Measurements from ENCODE around the gene OTOP3. TPM values are rescaled to one million over a fixed set of nuclear protein-coding genes. Genes with fewer than 3 reads are reported as not detected.

The OTOP3 gene
- total RNA-seq, 1 experiment from 2014 or later = not detected

DNA sequence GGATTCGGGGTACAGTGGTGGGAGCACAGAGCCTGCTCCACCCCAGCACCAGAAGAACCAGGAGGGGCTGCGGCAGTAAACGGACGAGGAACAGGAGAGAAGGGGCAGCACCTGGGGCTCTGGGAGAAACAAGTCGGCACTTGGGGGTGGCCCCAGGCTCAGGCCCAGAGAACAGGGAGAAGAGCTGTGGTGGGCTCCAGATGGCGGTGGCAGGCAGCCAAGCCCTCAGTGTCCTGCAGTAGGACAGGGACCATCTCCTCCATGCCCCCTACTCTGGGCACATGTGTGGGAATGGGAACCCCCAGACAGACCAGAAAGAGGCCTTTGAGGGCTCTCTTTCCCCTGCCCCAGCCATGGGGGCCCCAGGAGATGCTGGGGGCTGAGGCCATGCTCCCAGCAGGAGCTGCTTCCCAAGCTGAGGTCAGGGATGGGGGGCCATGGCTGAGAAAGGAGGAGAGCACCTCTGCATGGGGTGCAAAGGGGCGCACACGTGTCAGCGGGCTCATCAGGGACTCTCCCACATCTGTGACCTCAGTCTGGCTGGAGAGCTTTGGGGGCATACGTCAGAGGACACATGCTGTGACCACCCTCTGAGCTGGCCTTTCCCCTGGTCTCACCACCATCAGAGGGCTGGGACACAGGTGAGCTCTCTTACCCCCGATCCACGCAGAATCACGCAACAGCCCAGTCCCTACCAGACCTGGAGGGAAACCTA lies 19.4 kb upstream of the OTOP3 start (continued):
- TF ChIP-seq GTF2I (CRISPR knock-in tag; conservative IDR thresholded peaks at IDR 0.05) = no peak

DNA sequence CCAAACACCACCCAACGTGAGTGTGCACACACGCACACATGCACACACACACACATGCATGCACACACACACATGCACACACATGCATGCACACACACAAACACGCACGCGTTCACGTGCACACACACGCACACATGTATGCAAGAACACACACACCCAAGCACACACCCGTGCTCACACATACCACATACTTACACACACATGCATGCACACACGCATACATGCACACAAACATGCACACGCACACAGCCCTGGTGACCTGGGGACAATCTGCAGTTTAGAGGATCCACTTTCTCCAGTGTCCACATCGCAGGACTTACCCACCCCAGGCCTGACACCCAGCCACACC lies 18.9 kb upstream of the OTOP3 start:
- H3K4me3 Mint-ChIP-seq = no peak overlapping the region
- ATAC-seq (no peak), DNase-seq (ENCODE audit: low spot score) (no peak)
- no peak for TF ChIP-seq NR1H2 (CRISPR knock-in tag; IDR thresholded peaks at IDR 0.05)
- TF ChIP-seq EMX1 (CRISPR knock-in tag; IDR thresholded peaks at IDR 0.05) = no peak
- TF ChIP-seq, protein P1, sequence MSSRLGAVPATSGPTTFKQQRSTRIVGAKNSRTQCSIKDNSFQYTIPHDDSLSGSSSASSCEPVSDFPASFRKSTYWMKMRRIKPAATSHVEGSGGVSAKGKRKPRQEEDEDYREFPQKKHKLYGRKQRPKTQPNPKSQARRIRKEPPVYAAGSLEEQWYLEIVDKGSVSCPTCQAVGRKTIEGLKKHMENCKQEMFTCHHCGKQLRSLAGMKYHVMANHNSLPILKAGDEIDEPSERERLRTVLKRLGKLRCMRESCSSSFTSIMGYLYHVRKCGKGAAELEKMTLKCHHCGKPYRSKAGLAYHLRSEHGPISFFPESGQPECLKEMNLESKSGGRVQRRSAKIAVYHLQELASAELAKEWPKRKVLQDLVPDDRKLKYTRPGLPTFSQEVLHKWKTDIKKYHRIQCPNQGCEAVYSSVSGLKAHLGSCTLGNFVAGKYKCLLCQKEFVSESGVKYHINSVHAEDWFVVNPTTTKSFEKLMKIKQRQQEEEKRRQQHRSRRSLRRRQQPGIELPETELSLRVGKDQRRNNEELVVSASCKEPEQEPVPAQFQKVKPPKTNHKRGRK (CRISPR knock-in tag; IDR thresholded peaks at IDR 0.05; ENCODE audit: borderline replicate concordance) = no peak
- TF ChIP-seq RORB (CRISPR knock-in tag; IDR thresholded peaks at IDR 0.05) = no peak
- TF ChIP-seq MAX (CRISPR knock-in tag; IDR thresholded peaks at IDR 0.05) = no peak
- no peak for TF ChIP-seq GRHL2 (CRISPR knock-in tag; IDR thresholded peaks at IDR 0.05; ENCODE audit: insufficient replicate concordance, severe bottlenecking)
- no peak for TF ChIP-seq NFATC4 (CRISPR knock-in tag; IDR thresholded peaks at IDR 0.05)
- TF ChIP-seq USF1 (CRISPR knock-in tag; IDR thresholded peaks at IDR 0.05) = no peak
- no peak for TF ChIP-seq E2F4 (CRISPR knock-in tag; IDR thresholded peaks at IDR 0.05; ENCODE audit: borderline replicate concordance, low read depth)
- no peak for TF ChIP-seq NR2C2 (CRISPR knock-in tag; IDR thresholded peaks at IDR 0.05)
- TF ChIP-seq ZSCAN18 (CRISPR knock-in tag; IDR thresholded peaks at IDR 0.05) = no peak
- no peak for TF ChIP-seq ATF3 (CRISPR knock-in tag; conservative IDR thresholded peaks at IDR 0.05)
- no peak for TF ChIP-seq OVOL2 (CRISPR knock-in tag; IDR thresholded peaks at IDR 0.05; ENCODE audit: borderline replicate concordance)
- ChIA-PET CTCF (interaction anchor here (1.5 to 2.7 kb wide), 3 partner anchors 41 to 46 kb away, joined by 3 to 14 read pairs (median 7); no protein-coding TSS in a partner anchor), POLR2A (interaction anchor here (0.9 kb wide), 1 partner anchor 95 kb away, joined by 3 read pairs; the partner anchor contains the start of gene MRPL58)
- H3K27ac Mint-ChIP-seq = peak overlapping the region; percentile 44; the same call in 1 of the 2 replicates
- H3K27me3 Mint-ChIP-seq (ENCODE audit: low read depth) = peaks cover 27% of the 10 kb centered on the region
- no peaks in the 10 kb centered on the region; the same call in 1 of the 2 replicates for H3K36me3 Mint-ChIP-seq
- peaks cover 9% of the 10 kb centered on the region for H3K4me1 Mint-ChIP-seq
- peaks cover 15% of the 10 kb centered on the region for H3K9me3 Mint-ChIP-seq

GRCh38 chr17:74917430-74917829 lies 18.3 kb upstream of the OTOP3 start:
- no peaks in the 10 kb centered on the region; the same call in 1 of the 2 replicates for H3K36me3 Mint-ChIP-seq
- H3K27me3 Mint-ChIP-seq (ENCODE audit: low read depth) = peaks cover 29% of the 10 kb centered on the region
- DNase-seq (ENCODE audit: low spot score) (peak; percentile 10), ATAC-seq (no peak)
- CTCF ChIA-PET = interaction anchor here (0.6 to 2.7 kb wide), 3 partner anchors 40 to 549 kb away, joined by 5 to 14 read pairs (median 7); no protein-coding TSS in a partner anchor
- peaks cover 13% of the 10 kb centered on the region for H3K9me3 Mint-ChIP-seq
- no peak overlapping the region for H3K4me3 Mint-ChIP-seq
- no peak overlapping the region for H3K27ac Mint-ChIP-seq
- POLR2A ChIA-PET = no interaction called here
- peaks cover 9% of the 10 kb centered on the region for H3K4me1 Mint-ChIP-seq
- TF ChIP-seq ETV6 (CRISPR knock-in tag; IDR thresholded peaks at IDR 0.05) = no peak
- no peak for TF ChIP-seq CREM (CRISPR knock-in tag; IDR thresholded peaks at IDR 0.05)
- TF ChIP-seq USF2 (CRISPR knock-in tag; IDR thresholded peaks at IDR 0.05) = no peak
- TF ChIP-seq, protein P2, sequence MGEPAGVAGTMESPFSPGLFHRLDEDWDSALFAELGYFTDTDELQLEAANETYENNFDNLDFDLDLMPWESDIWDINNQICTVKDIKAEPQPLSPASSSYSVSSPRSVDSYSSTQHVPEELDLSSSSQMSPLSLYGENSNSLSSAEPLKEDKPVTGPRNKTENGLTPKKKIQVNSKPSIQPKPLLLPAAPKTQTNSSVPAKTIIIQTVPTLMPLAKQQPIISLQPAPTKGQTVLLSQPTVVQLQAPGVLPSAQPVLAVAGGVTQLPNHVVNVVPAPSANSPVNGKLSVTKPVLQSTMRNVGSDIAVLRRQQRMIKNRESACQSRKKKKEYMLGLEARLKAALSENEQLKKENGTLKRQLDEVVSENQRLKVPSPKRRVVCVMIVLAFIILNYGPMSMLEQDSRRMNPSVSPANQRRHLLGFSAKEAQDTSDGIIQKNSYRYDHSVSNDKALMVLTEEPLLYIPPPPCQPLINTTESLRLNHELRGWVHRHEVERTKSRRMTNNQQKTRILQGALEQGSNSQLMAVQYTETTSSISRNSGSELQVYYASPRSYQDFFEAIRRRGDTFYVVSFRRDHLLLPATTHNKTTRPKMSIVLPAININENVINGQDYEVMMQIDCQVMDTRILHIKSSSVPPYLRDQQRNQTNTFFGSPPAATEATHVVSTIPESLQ (CRISPR knock-in tag; IDR thresholded peaks at IDR 0.05) = no peak
- TF ChIP-seq GRHL2 (CRISPR knock-in tag; IDR thresholded peaks at IDR 0.05; ENCODE audit: insufficient replicate concordance, severe bottlenecking) = no peak
- TF ChIP-seq SP1 (CRISPR knock-in tag; conservative IDR thresholded peaks at IDR 0.05) = no peak
- TF ChIP-seq ELF4 (CRISPR knock-in tag; IDR thresholded peaks at IDR 0.05; ENCODE audit: low read depth) = no peak
- TF ChIP-seq, protein P3, sequence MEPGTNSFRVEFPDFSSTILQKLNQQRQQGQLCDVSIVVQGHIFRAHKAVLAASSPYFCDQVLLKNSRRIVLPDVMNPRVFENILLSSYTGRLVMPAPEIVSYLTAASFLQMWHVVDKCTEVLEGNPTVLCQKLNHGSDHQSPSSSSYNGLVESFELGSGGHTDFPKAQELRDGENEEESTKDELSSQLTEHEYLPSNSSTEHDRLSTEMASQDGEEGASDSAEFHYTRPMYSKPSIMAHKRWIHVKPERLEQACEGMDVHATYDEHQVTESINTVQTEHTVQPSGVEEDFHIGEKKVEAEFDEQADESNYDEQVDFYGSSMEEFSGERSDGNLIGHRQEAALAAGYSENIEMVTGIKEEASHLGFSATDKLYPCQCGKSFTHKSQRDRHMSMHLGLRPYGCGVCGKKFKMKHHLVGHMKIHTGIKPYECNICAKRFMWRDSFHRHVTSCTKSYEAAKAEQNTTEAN (CRISPR knock-in tag; IDR thresholded peaks at IDR 0.05) = no peak
- TF ChIP-seq ZNF232 (CRISPR knock-in tag; IDR thresholded peaks at IDR 0.05) = no peak
- TF ChIP-seq ZNF423 (CRISPR knock-in tag; IDR thresholded peaks at IDR 0.05) = no peak
- TF ChIP-seq TCF7 (CRISPR knock-in tag; IDR thresholded peaks at IDR 0.05; ENCODE audit: low read depth) = no peak
